ENCODE results near the gene KDM2A. TPM values are rescaled to one million over a fixed set of nuclear protein-coding genes. Genes with fewer than 3 reads are reported as not detected.

Gene KDM2A
- total RNA-seq, 4 donors from 2014 or later: 44.9 to 69.5 (median 51.4) TPM

GRCh38 chr11:67282876-67283371 lies 163.9 kb downstream of the KDM2A start:
- DNase-seq (ENCODE audit: extremely low spot score): no peak
- H3K9me3 ChIP-seq: no peaks in the 10 kb centered on the region
- peaks cover 27 to 81% (median 53%) of the 10 kb centered on the region in 4 donors for H3K4me1 ChIP-seq
- WGBS: 93% methylated on average over 4 of the region's 11 CpGs
- intact Hi-C loops (cut with DNase I): no loop called here
- TF ChIP-seq EP300 (IDR thresholded peaks at IDR 0.05): no peak
- TF ChIP-seq POLR2A (IDR thresholded peaks at IDR 0.05; ENCODE audit: low read depth): no peak
- TF ChIP-seq CTCF (IDR thresholded peaks at IDR 0.05): no peak
- TF ChIP-seq POLR2AphosphoS5 (IDR thresholded peaks at IDR 0.05): no peak
- no peaks in the 10 kb centered on the region for H3K27me3 ChIP-seq
- peaks cover 65 to 87% (median 82%) of the 10 kb centered on the region in 4 donors for H3K36me3 ChIP-seq
- H3K4me3 ChIP-seq: no peak overlapping the region
- H3K27ac ChIP-seq (replicated peaks in 1 of 4): peak overlapping the region; percentile 18 to 53 (median 39)

GRCh38 chr11:67283481-67283963 lies 164.5 kb downstream of the KDM2A start:
- 90% methylated on average over 12 of the region's 13 CpGs for WGBS
- no peak for DNase-seq (ENCODE audit: extremely low spot score)
- intact Hi-C loops (cut with DNase I): no loop called here
- TF ChIP-seq CTCF (IDR thresholded peaks at IDR 0.05) (no peak), POLR2A (IDR thresholded peaks at IDR 0.05; ENCODE audit: low read depth) (no peak), EP300 (IDR thresholded peaks at IDR 0.05) (no peak), POLR2AphosphoS5 (IDR thresholded peaks at IDR 0.05) (no peak)
- Histone ChIP-seq H3K27me3 (no peaks in the 10 kb centered on the region), H3K36me3 (peaks cover 65 to 87% (median 81%) of the 10 kb centered on the region in 4 donors), H3K9me3 (no peaks in the 10 kb centered on the region), H3K4me1 (peaks cover 27 to 79% (median 53%) of the 10 kb centered on the region in 4 donors), H3K4me3 (no peak overlapping the region), H3K27ac (replicated peaks in 1 of 4) (peak overlapping the region; percentile 18 to 53 (median 43))

- H3K27me3 ChIP-seq: no peaks in the 10 kb centered on the region
- WGBS: 87% methylated on average over 26 of the region's 45 CpGs
- DNase-seq (ENCODE audit: extremely low spot score): no peak
- H3K4me3 ChIP-seq: no peak overlapping the region
- intact Hi-C loops (cut with DNase I): no loop called here
- peaks cover 57 to 73% (median 68%) of the 10 kb centered on the region in 4 donors for H3K36me3 ChIP-seq
- H3K27ac ChIP-seq (replicated peaks in 1 of 4): peak overlapping the region in 1 of 4 donors; percentile 46
- no peaks in the 10 kb centered on the region for H3K9me3 ChIP-seq
- TF ChIP-seq EP300 (IDR thresholded peaks at IDR 0.05): no peak
- TF ChIP-seq POLR2A (IDR thresholded peaks at IDR 0.05; ENCODE audit: low read depth): no peak
- no peak for TF ChIP-seq CTCF (IDR thresholded peaks at IDR 0.05)
- no peak for TF ChIP-seq POLR2AphosphoS5 (IDR thresholded peaks at IDR 0.05)
- peaks cover 27 to 72% (median 44%) of the 10 kb centered on the region in 4 donors for H3K4me1 ChIP-seq
Measured at GRCh38 chr11:67284811-67285540, 165.9 kb downstream of the KDM2A start.

- DNase-seq (ENCODE audit: extremely low spot score): no peak
- WGBS: 73% methylated on average over 26 of the region's 39 CpGs
- Histone ChIP-seq H3K9me3 (no peaks in the 10 kb centered on the region), H3K27me3 (no peaks in the 10 kb centered on the region), H3K4me3 (no peak overlapping the region), H3K4me1 (peaks cover 35 to 72% (median 46%) of the 10 kb centered on the region in 4 donors), H3K36me3 (peaks cover 49 to 70% (median 64%) of the 10 kb centered on the region in 4 donors), H3K27ac (replicated peaks in 1 of 4) (peak overlapping the region; percentile 88 to 98 (median 93))
- no peak for TF ChIP-seq EP300 (IDR thresholded peaks at IDR 0.05)
- intact Hi-C loops (cut with DNase I): no loop called here
Measured at GRCh38 chr11:67285541-67286498, 166.8 kb downstream of the KDM2A start.
